HUDEP-2 (cell line): ENCODE data around the gene TMEM147.
"Not testable (repeated sequence)": the region's sequence is repeated elsewhere in the genome, so short reads cannot be mapped to it uniquely, and the experiment has no call there.

Source experiments
- DNase-seq, 76 experiments: peaks; one replicate each; lab custom pipeline; 2025; ENCODE audit not compliant: unreplicated experiment in 76 of 76; lab: John Stamatoyannopoulos, UW

The TMEM147 gene

GRCh38 chr19:35560271-35560670 is 14.8 kb downstream of the TMEM147 start:
- DNase-seq, result no peak

DNA sequence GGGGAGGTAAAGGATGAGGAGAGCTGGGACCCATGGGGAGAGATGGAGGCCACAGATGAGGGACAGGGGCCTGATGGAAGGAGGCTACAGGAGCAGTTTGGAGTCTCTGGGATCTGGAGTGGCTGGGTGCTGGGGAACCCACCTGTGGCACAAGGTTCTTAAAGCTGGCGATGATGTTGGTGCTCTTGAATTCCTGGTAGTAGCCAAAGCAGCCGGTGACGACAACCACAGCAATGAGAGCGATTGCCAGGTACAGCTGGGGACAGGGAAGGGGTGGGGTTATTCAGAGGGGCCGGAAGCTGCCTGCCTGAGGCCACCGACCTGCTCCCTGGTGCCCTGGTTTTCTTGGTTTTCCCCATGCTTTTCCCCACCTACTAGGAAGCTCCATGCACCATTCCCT is 15.3 kb downstream of the TMEM147 start:
- no peak for DNase-seq

- no peak for DNase-seq
Observed at GRCh38 chr19:35561436-35561835, 16.0 kb downstream of the TMEM147 start.

DNA sequence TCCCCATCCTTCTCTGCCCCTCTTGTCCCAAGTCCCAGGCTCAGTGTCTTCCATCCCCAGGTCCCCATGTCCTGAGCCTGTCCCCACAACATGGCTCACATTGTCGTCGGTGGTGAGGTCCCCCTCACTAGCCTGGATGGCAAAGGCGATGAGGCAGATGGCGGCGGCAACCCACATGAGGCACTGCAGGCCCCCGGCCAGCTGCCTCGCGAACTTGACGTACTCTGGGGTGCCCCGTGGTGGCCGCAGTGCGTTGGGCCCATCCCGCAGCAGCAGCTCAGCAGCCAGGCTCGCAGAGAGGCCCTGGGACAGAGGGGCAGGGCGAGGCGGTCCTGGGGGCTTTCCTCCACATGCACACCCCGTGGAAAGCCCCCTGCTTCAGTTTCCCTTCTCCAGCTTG is 16.9 kb downstream of the TMEM147 start:
- no peak for DNase-seq

- DNase-seq, result no peak
Observed at GRCh38 chr19:35562776-35563175, 17.4 kb downstream of the TMEM147 start.

- no peak for DNase-seq
Observed at GRCh38 chr19:35563207-35563829, 17.9 kb downstream of the TMEM147 start, which contains the start of gene ATP4A. Gene ATP4A (minus strand): TSS chr19:35563658. CDS start chr19:35563629, 29 bp downstream.

- no peak for DNase-seq
Observed at GRCh38 chr19:35565016-35565856, 19.8 kb downstream of the TMEM147 start.

- no peak for DNase-seq
Observed at GRCh38 chr19:35566738-35567137, 21.3 kb downstream of the TMEM147 start.

- peak in 5 of 76 experiments; percentile 11 to 27 (median 24) for DNase-seq
Observed at GRCh38 chr19:35569281-35569781, 23.9 kb downstream of the TMEM147 start.

- no peak for DNase-seq
Observed at GRCh38 chr19:35571406-35571965, 26.1 kb downstream of the TMEM147 start.

- no peak for DNase-seq
Observed at GRCh38 chr19:35577918-35578317, 32.5 kb downstream of the TMEM147 start.

GRCh38 chr19:35578707-35579106 is 33.3 kb downstream of the TMEM147 start:
- DNase-seq, result no peak

DNA sequence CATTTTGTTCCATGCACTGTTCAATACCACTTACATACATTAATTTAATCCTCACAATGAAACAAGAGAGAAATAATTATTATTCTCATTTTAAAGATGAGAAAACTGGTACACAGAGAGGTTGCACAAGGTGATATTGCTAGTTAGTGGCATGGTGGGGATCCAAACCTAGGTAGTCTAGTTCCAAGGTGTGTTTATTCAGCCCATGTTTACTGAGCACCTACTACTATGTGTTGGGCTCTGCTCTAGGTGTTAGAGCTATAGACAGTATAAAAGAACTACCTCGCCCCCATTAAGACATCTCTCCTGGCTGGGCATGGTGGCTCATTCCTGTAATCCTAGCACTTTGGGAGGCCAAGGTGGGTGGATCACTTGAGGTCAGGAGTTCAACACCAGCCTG is 37.3 kb downstream of the TMEM147 start:
- no peak for DNase-seq

DNA sequence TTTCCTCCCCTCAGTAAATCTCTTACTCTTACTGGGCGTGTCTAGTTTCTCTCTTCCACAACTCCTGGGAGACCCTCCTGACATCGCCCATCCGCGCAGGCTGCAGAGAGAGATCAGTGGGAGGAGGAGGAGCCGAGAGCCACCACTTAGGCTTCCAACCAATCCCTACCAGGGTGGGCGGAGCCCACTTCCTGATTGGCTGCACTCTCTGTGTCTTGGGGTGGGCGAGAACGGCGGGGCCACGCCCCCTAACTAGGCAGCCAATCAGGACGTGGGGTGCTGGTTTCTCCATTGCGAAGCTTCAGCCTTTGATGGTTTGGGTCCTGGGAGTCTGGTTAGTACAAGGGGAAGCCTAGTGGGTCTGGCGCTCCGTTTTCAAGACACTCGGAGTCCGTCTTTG is 40.4 kb downstream of the TMEM147 start, which contains the start of gene PMIS2:
Gene PMIS2 (plus strand): TSS at position 326 of the 400 bp plus-strand sequence. CDS start 87 bp downstream, outside the sequence.
- peak in 11 of 76 experiments; percentile 10 to 27 (median 17) for DNase-seq

- peak in 1 of 76 experiments; percentile 26 for DNase-seq
Observed at GRCh38 chr19:35587321-35587720, 41.9 kb downstream of the TMEM147 start.

- no peak for DNase-seq
Observed at GRCh38 chr19:35590875-35591274, 45.4 kb downstream of the TMEM147 start.

- peak in 10 of 76 experiments; percentile 6 to 31 (median 12) for DNase-seq
Observed at GRCh38 chr19:35592226-35592625, 46.8 kb downstream of the TMEM147 start.

DNA sequence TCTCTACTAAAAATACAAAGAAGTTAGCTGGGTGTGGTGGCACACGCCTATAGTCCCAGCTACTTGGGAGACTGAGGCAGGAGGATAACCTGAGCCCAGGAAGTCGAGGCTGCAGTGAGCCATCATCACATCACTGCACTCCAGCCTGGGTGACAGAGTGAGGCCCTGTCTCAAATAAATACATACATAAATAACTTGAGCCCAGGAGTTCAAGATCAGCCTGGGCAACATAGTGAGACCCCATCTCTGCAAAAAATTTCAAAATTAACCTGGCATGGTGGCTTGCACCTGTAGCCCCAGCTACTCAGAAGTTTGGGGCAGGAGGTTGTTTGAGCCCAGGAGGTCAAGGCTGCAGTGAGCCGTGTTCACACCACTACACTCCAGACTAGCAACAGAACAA is 49.6 kb downstream of the TMEM147 start:
- DNase-seq, result not testable (repeated sequence)

DNA sequence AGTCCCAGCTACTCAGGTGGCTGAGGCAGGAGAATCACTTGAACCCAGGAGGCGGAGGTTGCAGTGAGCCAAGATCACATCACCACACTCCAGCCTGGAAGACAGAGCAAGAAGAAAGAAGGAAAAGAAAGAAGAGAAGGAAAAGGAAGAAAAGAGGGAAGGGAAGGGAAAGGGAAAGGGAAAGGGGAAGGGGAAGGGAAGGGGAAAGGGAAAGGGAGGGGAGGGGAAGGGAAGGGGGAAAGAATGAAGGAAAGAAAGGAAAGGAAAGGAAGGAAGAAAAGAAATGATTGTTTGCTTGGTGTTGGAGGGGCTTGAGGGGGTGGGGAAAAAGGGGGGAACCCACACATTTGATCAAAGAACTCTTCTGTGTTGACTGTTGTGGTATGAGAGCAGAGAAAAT is 50.5 kb downstream of the TMEM147 start:
- no peak for DNase-seq

- DNase-seq, result peak in 3 of 76 experiments; percentile 7 to 20 (median 8)
Observed at GRCh38 chr19:35596366-35596999, 51.1 kb downstream of the TMEM147 start.
